IMR-90 (cell line): Measurements from ENCODE around the gene WNT3. TPM values are rescaled to one million over a fixed set of nuclear protein-coding genes. Genes with fewer than 3 reads are reported as not detected.

ENCODE experiments used
- ATAC-seq: fragments of 200-7000 bp; cut with Tn5 transposase; 2 replicates; pipeline ENCODE4 v1.9.1; 2020; ENCODE audit warnings: low read depth, mild to moderate bottlenecking, moderate library complexity
- BruUV-seq: library from RNA; stranded (reverse); fragments of 400-500 nt; replicated peaks from 2 replicates; lab custom pipeline; 2021; lab: Mats Ljungman, UMichigan
- CTCF ChIA-PET: fragments of 300-600 bp; formaldehyde crosslinking; extraction: SDS; loops from one replicate; lab custom pipeline; 2021; ENCODE audit warnings: antibody characterized with exemption; lab: Yijun Ruan, JAX
- POLR2A ChIA-PET: fragments of 300-600 bp; sonication (Branson Sonifier 250); formaldehyde crosslinking; loops from one replicate; lab custom pipeline; 2022; ENCODE audit warnings: antibody characterized with exemption; ENCODE audit not compliant: unreplicated experiment; lab: Charles Lee
- DNase-seq: peaks from one replicate; pipeline ENCODE4 v3.0.0; 2013
- H2AFZ ChIP-seq: replicated peaks from 2 replicates; pipeline ENCODE3; 2013; ENCODE audit warnings: low read length, mild to moderate bottlenecking; ENCODE audit not compliant: poor library complexity
- H2AK5ac ChIP-seq: 2 replicates; pipeline ENCODE4 v1.6.1; 2013; ENCODE audit warnings: low read depth, low read length, inconsistent platforms
- H2AK9ac ChIP-seq: replicated peaks from 2 replicates; pipeline ENCODE3; 2013; ENCODE audit warnings: mild to moderate bottlenecking, low read depth, low read length, moderate library complexity; ENCODE audit not compliant: poor library complexity
- H2BK120ac ChIP-seq: 2 replicates; pipeline ENCODE4 v1.6.1; 2013; ENCODE audit warnings: low read depth, low read length, inconsistent platforms
- H2BK15ac ChIP-seq: 3 replicates; pipeline ENCODE4 v1.6.1; 2013; ENCODE audit warnings: low read depth, low read length, inconsistent platforms
- H2BK20ac ChIP-seq: 2 replicates; pipeline ENCODE4 v1.6.1; 2013; ENCODE audit warnings: low read depth, mild to moderate bottlenecking, inconsistent platforms, low read length, moderate library complexity
- H2BK5ac ChIP-seq: 2 replicates; pipeline ENCODE4 v1.6.1; 2013; ENCODE audit warnings: mild to moderate bottlenecking, low read depth, low read length, inconsistent platforms; ENCODE audit not compliant: poor library complexity, severe bottlenecking
- H3K14ac ChIP-seq: replicated peaks from 2 replicates; pipeline ENCODE4 v1.6.1; 2013; ENCODE audit warnings: low read depth, low read length, inconsistent platforms
- H3K18ac ChIP-seq: 2 replicates; pipeline ENCODE4 v1.6.1; 2013; ENCODE audit warnings: low read depth, low read length, control low read depth
- H3K23ac ChIP-seq: 2 replicates; pipeline ENCODE4 v1.6.1; 2013; ENCODE audit warnings: low read depth, low read length, inconsistent platforms
- H3K27ac ChIP-seq: 2 replicates; pipeline ENCODE4 v1.5.1; 2013; ENCODE audit warnings: mild to moderate bottlenecking, control low read depth, low read length; ENCODE audit not compliant: insufficient read depth
- H3K27me3 ChIP-seq: 2 replicates; pipeline ENCODE4 v1.6.1; 2013; ENCODE audit warnings: low read length; ENCODE audit not compliant: control insufficient read depth, insufficient read depth
- H3K36me3 ChIP-seq: 2 replicates; pipeline ENCODE4 v1.6.1; 2013; ENCODE audit warnings: low read length, mixed read lengths; ENCODE audit not compliant: control insufficient read depth, insufficient read depth
- H3K4ac ChIP-seq: 2 replicates; pipeline ENCODE4 v1.6.1; 2013; ENCODE audit warnings: low read depth, low read length, inconsistent platforms
- H3K4me1 ChIP-seq: 2 replicates; pipeline ENCODE4 v1.6.1; 2013; ENCODE audit warnings: low read length, mixed read lengths; ENCODE audit not compliant: control insufficient read depth, insufficient read depth
- H3K4me2 ChIP-seq: 2 replicates; pipeline ENCODE4 v1.6.1; 2013; ENCODE audit warnings: low read depth, mild to moderate bottlenecking, control low read depth, low read length, moderate library complexity
- H3K4me3 ChIP-seq: 2 replicates; pipeline ENCODE4 v1.5.1; 2013; ENCODE audit warnings: low read depth, mild to moderate bottlenecking, control low read depth, low read length, moderate library complexity; ENCODE audit not compliant: insufficient read depth
- H3K56ac ChIP-seq: 2 replicates; pipeline ENCODE4 v1.6.1; 2013; ENCODE audit warnings: low read length, inconsistent platforms; ENCODE audit not compliant: insufficient read depth; ENCODE audit errors: extremely low read depth
- H3K79me1 ChIP-seq, 2 experiments: 2 replicates each; pipeline ENCODE4 v1.6.1; 2013; ENCODE audit warnings: low read length in 2 of 2, inconsistent platforms in 1 of 2, low read depth in 1 of 2
- H3K9ac ChIP-seq: 2 replicates; pipeline ENCODE4 v1.6.1; 2013; ENCODE audit warnings: low read depth, low read length, control low read depth
- H3K9me1 ChIP-seq: 2 replicates; pipeline ENCODE4 v1.6.1; 2013; ENCODE audit warnings: low read length, inconsistent platforms; ENCODE audit not compliant: insufficient read depth
- H3K9me3 ChIP-seq: 2 replicates; pipeline ENCODE4 v1.6.1; 2013; ENCODE audit warnings: low read length; ENCODE audit not compliant: control insufficient read depth, insufficient read depth
- H4K20me1 ChIP-seq: 2 replicates; pipeline ENCODE4 v1.6.1; 2013; ENCODE audit warnings: low read length, inconsistent platforms; ENCODE audit not compliant: insufficient read depth
- H4K5ac ChIP-seq: 2 replicates; pipeline ENCODE4 v1.6.1; 2013; ENCODE audit warnings: mild to moderate bottlenecking, low read depth, low read length, control low read depth
- H4K8ac ChIP-seq, 2 experiments: 2 replicates each; pipeline ENCODE4 v1.6.1; 2013; ENCODE audit warnings: low read depth in 2 of 2, low read length in 2 of 2, control low read depth in 1 of 2, inconsistent platforms in 1 of 2
- H4K91ac ChIP-seq: 2 replicates; pipeline ENCODE4 v1.6.1; 2013; ENCODE audit warnings: low read depth, low read length, inconsistent platforms; ENCODE audit not compliant: insufficient read depth
- CEBPB ChIP-seq: IDR thresholded peaks from 2 replicates; pipeline ENCODE4 v1.6.1; 2012; ENCODE audit warnings: low read depth, low read length, improper control_type of control experiment
- CHD1 ChIP-seq: IDR thresholded peaks from 2 replicates; pipeline ENCODE4 v1.6.1; 2012; ENCODE audit warnings: low read depth, low read length, improper control_type of control experiment
- CTCF ChIP-seq: conservative IDR thresholded peaks from 2 replicates; pipeline ENCODE4 v1.5.1; 2012; ENCODE audit warnings: mild to moderate bottlenecking, low read depth, low read length, improper control_type of control experiment
- ELK1 ChIP-seq: fragments of 150-350 bp; IDR thresholded peaks from 2 replicates; pipeline ENCODE4 v1.6.1; 2016; ENCODE audit warnings: low read depth, mild to moderate bottlenecking, low read length, moderate library complexity, borderline replicate concordance
- FOS ChIP-seq: fragments of 150-350 bp; IDR thresholded peaks from 2 replicates; pipeline ENCODE4 v1.6.1; 2016; ENCODE audit warnings: low read depth, low read length
- MAFK ChIP-seq: IDR thresholded peaks from 2 replicates; pipeline ENCODE4 v1.6.1; 2012; ENCODE audit warnings: low read depth, low read length, improper control_type of control experiment
- MXI1 ChIP-seq: IDR thresholded peaks from 2 replicates; pipeline ENCODE4 v1.6.1; 2012; ENCODE audit warnings: low read depth, mild to moderate bottlenecking, low read length, moderate library complexity, borderline replicate concordance
- NFE2L2 ChIP-seq: fragments of 150-350 bp; IDR thresholded peaks from 2 replicates; pipeline ENCODE4 v1.6.1; 2016; ENCODE audit warnings: low read depth, mild to moderate bottlenecking, low read length
- RAD21 ChIP-seq: IDR thresholded peaks from 2 replicates; pipeline ENCODE4 v1.6.1; 2012; ENCODE audit warnings: low read length, improper control_type of control experiment
- RCOR1 ChIP-seq: IDR thresholded peaks from 2 replicates; pipeline ENCODE4 v1.6.1; 2012; ENCODE audit warnings: mild to moderate bottlenecking, low read length, improper control_type of control experiment; ENCODE audit not compliant: insufficient replicate concordance
- RFX5 ChIP-seq: IDR thresholded peaks from 2 replicates; pipeline ENCODE4 v1.8.0; 2012; ENCODE audit warnings: low read depth, mild to moderate bottlenecking, low read length, moderate library complexity
- WGBS, 2 experiments: methylation state at CpG; one replicate each; pipeline versions ENCODE4 v1.1.5 to v1.1.7; 2013; ENCODE audit warnings: missing lambda C conversion rate in 2 of 2; ENCODE audit not compliant: insufficient read length in 1 of 2; ENCODE audit errors: extremely low coverage in 2 of 2; 5-methylcytosine and 5-hydroxymethylcytosine counted together
- dilution Hi-C: fragments of 300-500 bp; cut with HindIII; formaldehyde crosslinking; loops from one replicate; pipeline ENCODE4 v1.14.3; 2018; ENCODE audit warnings: low sequenced_read_pairs; ENCODE audit not compliant: unreplicated experiment
- in situ Hi-C: fragments of 300-500 bp; cut with MboI; formaldehyde crosslinking; loops from 3 replicates; pipeline ENCODE4 v1.14.3; 2019; ENCODE audit warnings: low sequenced_read_pairs, inconsistent platforms, mixed read lengths
- intact Hi-C: fragments of 100-400 bp; cut with micrococcal nuclease; formaldehyde crosslinking; loops from 2 replicates; pipeline ENCODE4 v1.10.0; 2022
- polyA plus RNA-seq, 3 experiments: library from polyadenylated mRNA; depleted of rRNA; stranded (reverse); fragments of >200 nt; gene quantifications; 2 replicates each; pipeline ENCODE4 v1.2.3, GENCODE V29; 2012; ENCODE audit warnings: low replicate concordance in 1 of 3
- total RNA-seq: library from RNA; depleted of rRNA; stranded (reverse); fragments of >200 nt; gene quantifications from 2 replicates; pipeline ENCODE4 v1.2.3, GENCODE V29; 2012
- TF ChIP-seq, protein P1 (sequence below): fragments of 150-350 bp; IDR thresholded peaks from 2 replicates; pipeline ENCODE4 v1.6.1; 2017; ENCODE audit warnings: mild to moderate bottlenecking, antibody characterized with exemption, low read length, low read depth

Gene WNT3
- total and polyA plus RNA-seq, 2 of the 4 experiments (the other 2 are of a cell fraction), result 0.72 to 1.0 TPM

DNA sequence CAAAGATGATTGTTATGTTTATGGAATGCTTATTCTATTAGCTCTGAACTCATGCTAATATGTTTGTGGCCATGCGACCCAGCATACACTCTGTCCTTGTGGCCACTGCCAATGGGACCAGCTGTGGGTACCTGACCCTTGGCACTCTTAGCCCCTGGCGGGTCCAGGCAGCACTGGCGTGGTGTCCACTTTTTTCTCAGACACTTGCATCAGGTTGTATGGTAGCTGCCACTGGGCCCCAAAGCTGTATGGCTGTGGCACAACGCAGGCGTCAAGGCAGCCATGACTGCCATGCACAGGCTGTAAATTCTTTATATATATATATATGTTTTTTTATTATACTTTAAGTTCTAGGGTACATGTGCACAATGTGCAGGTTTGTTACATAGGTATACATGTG lies 20.7 kb upstream of the WNT3 start:
- no TSS peak for BruUV-seq
- CTCF ChIA-PET, result interaction anchor here (0.5 to 0.7 kb wide), 2 partner anchors 153 to 703 kb away, joined by 3 read pairs; no protein-coding TSS in a partner anchor
- Histone ChIP-seq H4K91ac (no peak overlapping the region), H3K23ac (no peak overlapping the region), H3K4me2 (no peak overlapping the region), H3K18ac (no peak overlapping the region), H2BK120ac (no peak overlapping the region), H2AK5ac (no peak overlapping the region), H3K27ac (no peak overlapping the region), H4K8ac (no peak overlapping the region), H3K14ac (no peak overlapping the region), H4K20me1 (no peaks in the 10 kb centered on the region), H4K5ac (no peak overlapping the region), H2AFZ (no peak overlapping the region), H3K4me1 (no peaks in the 10 kb centered on the region), H3K79me1 (no peaks in the 10 kb centered on the region), H3K9ac (no peak overlapping the region), H3K27me3 (peaks cover 23% of the 10 kb centered on the region), H3K56ac (no peak overlapping the region), H3K9me1 (no peaks in the 10 kb centered on the region), H2BK5ac (no peak overlapping the region), H3K4me3 (no peak overlapping the region), H2BK15ac (no peak overlapping the region), H2AK9ac (no peak overlapping the region), H3K36me3 (no peaks in the 10 kb centered on the region), H3K9me3 (peaks cover 7% of the 10 kb centered on the region), H2BK20ac (no peak overlapping the region), H3K4ac (no peak overlapping the region)
- DNase-seq (no peak), ATAC-seq (no peak)
- intact Hi-C loops (no loop called here), dilution Hi-C loops (no loop called here), in situ Hi-C loops (loop anchor here (5.0 kb wide), 1 partner anchor 103 kb away; no protein-coding TSS in a partner anchor)
- 83% methylated on average over 1 of the region's 5 CpGs; no CpG with 5 or more reads in 1 of the 2 experiments for WGBS, 2 experiments
- TF ChIP-seq, protein P1, sequence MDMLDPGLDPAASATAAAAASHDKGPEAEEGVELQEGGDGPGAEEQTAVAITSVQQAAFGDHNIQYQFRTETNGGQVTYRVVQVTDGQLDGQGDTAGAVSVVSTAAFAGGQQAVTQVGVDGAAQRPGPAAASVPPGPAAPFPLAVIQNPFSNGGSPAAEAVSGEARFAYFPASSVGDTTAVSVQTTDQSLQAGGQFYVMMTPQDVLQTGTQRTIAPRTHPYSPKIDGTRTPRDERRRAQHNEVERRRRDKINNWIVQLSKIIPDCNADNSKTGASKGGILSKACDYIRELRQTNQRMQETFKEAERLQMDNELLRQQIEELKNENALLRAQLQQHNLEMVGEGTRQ, result no peak
- TF ChIP-seq CEBPB, result no peak
- TF ChIP-seq RCOR1, result no peak
- TF ChIP-seq FOS, result no peak
- TF ChIP-seq ELK1, result no peak
- TF ChIP-seq MXI1, result no peak
- TF ChIP-seq MAFK, result no peak
- TF ChIP-seq RAD21, result no peak
- no peak for TF ChIP-seq CTCF
- no peak for TF ChIP-seq NFE2L2
- no peak for TF ChIP-seq CHD1
- TF ChIP-seq RFX5, result no peak
- POLR2A ChIA-PET, result no interaction called here
